Right lobe of liver (tissue), 4 donors: ENCODE measurements around the gene ARL4C.

Experiments
- POLR2A ChIP-seq: fragments of 450-650 bp; IDR thresholded peaks from one replicate; pipeline ENCODE4 v1.6.1; 2017; ENCODE audit warnings: antibody characterized with exemption, mild to moderate bottlenecking
- TF ChIP-seq, protein P1 (sequence below), 4 donors: fragments of 200-600 bp in 3 of 4; fragments of 450-650 bp in 1 of 4; IDR thresholded peaks; one replicate each; pipeline versions ENCODE4 v1.5.1 to v1.8.0; 2016 to 2022; ENCODE audit warnings: antibody characterized with exemption in 4 of 4, mild to moderate bottlenecking in 2 of 4
- donor health status: DM: no; HTN: no; CAD: no.
- donor health status: DM: no; HTN: no; CAD: no.
- donor health status: DM: no; HTN: yes; CAD: no.

DNA sequence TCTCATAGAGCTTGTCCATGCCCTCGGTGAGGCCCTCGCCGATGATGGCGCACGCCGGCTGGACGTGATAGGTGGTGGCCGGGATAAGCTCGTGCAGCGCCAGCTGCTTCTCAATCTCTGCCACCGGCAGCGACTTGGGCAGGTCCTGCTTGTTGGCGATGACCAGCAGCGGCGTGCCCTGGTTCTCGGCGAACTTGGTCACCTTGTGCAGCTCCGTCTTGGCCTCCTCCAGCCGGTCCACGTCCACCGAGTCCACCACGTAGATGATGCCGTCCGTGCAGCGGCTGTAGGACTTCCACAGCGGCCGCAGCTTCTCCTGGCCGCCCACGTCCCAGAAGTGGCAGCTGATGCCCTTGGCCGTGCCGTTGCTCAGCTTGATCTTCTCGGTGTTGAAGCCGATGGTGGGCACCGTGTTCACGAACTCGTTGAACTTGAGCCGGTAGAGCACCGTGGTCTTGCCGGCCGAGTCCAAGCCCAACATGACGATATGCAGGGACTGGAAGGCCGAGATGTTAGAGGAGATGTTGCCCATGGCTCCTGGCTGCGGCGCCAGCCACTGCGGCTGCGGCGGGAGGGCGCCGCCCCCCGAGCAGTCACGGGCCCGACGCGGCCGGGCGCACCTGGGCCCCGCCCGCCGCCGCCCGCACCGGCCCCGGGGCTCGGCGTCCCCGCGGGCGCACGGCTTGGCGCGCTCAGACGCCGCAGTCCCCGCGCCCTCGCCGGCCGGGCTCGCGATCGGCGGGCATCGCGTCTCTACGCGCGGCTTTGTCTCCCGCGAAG lies 636 bp downstream of the ARL4C start:
- TF ChIP-seq, protein P1, sequence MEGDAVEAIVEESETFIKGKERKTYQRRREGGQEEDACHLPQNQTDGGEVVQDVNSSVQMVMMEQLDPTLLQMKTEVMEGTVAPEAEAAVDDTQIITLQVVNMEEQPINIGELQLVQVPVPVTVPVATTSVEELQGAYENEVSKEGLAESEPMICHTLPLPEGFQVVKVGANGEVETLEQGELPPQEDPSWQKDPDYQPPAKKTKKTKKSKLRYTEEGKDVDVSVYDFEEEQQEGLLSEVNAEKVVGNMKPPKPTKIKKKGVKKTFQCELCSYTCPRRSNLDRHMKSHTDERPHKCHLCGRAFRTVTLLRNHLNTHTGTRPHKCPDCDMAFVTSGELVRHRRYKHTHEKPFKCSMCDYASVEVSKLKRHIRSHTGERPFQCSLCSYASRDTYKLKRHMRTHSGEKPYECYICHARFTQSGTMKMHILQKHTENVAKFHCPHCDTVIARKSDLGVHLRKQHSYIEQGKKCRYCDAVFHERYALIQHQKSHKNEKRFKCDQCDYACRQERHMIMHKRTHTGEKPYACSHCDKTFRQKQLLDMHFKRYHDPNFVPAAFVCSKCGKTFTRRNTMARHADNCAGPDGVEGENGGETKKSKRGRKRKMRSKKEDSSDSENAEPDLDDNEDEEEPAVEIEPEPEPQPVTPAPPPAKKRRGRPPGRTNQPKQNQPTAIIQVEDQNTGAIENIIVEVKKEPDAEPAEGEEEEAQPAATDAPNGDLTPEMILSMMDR (IDR thresholded peaks at IDR 0.05): no peak
- no peak for TF ChIP-seq POLR2A
